Dermis blood vessel endothelial cell (primary cell): Measurements from ENCODE around the gene ASTN2. TPM values are rescaled to one million over a fixed set of nuclear protein-coding genes. Genes with fewer than 3 reads are reported as not detected.

Experiments used
- DNase-seq: peaks from one replicate; pipeline ENCODE4 v3.0.0; 2010
- total RNA-seq: library from RNA; depleted of rRNA; stranded (reverse); fragments of >200 nt; gene quantifications from 2 replicates; pipeline ENCODE4 v1.2.3, GENCODE V29; 2014

Gene ASTN2
- total RNA-seq, 1 donor from 2014 or later: 1.9 TPM

DNA sequence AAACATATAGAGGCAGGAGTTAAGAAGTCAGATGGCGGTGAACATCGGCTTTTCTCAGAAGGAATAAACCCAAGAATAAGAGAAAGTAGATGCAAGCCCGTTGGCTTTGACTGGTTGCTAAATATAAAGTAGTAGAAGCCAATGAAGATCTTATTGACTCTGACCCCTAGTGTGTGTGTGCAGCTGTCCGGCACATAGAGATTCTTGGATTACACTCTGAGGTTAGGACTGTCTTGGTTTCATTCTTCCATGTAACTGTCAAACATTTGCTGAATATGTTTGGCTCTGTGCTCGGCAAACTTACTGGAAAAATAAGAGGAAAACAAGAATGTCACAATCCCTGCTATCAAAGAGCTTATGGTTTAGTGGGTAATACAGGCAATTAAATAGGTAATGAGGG lies 54.9 kb downstream of the ASTN2 start:
- no peak for DNase-seq

DNA sequence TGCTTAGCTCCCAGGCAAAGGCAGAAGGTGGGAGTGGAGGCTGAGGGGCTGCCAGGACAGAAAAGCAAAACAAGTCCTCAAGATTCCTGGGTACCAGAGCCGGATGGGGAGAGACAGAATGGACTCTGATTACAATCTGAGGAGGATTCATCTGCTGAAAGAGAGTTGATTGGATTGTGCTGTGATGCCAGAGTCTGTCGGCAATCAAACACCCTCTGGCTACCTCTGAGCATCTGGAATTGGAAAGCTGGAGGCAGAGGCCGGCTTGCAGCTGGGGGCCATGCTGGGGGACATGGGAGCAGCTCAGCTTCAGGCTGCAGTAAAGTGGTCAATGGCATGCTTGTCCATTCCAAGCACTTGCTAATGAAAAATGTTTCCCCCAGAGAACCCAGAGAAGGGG lies 59.3 kb downstream of the ASTN2 start:
- DNase-seq: no peak

DNA sequence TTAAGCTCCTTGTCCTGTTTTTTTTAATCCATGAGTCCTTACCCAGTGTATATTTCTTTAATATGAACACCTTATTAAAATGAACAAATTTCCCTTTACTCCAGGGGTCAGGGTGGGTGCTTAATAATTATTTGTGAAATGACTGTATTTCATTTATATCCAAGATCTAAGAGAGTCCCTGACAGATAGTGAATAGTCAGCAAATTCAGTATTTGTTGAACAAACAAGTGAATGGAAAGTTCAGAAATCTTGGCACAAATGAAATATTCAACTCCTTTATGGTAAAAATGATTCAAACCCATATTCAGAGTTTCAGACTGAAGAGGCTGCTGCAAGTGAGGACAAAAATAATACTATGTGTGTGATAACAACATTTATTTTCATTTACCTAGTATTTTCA lies 59.9 kb downstream of the ASTN2 start:
- no peak for DNase-seq

DNA sequence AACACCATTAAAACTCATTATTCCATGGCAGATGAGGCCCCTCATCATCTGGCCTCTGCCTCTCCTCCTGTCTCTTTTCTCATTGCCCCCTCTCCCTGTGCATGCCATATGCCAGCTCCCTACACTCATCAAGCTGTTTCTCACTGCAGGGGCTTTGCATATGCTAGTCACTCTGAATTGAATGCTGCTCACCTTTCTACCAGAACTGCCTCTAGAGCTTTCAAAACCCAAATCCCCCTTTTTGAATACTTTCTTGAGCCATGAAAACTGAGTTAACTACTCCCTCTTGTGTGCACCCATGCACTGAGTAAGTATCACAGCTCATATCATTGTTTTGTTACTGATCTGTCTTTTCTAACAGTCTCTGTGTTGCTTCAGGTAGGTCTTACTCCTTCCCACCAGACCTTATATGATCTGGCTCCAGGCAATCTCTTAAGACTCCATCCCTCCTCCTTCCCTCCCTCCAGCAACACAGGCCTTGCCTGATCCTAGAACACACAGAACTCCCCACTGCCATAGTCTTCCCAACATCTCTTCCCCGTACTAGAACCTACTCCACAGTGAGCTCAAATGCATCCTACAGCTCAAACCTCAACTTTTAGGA lies 60.5 kb downstream of the ASTN2 start:
- no peak for DNase-seq

DNA sequence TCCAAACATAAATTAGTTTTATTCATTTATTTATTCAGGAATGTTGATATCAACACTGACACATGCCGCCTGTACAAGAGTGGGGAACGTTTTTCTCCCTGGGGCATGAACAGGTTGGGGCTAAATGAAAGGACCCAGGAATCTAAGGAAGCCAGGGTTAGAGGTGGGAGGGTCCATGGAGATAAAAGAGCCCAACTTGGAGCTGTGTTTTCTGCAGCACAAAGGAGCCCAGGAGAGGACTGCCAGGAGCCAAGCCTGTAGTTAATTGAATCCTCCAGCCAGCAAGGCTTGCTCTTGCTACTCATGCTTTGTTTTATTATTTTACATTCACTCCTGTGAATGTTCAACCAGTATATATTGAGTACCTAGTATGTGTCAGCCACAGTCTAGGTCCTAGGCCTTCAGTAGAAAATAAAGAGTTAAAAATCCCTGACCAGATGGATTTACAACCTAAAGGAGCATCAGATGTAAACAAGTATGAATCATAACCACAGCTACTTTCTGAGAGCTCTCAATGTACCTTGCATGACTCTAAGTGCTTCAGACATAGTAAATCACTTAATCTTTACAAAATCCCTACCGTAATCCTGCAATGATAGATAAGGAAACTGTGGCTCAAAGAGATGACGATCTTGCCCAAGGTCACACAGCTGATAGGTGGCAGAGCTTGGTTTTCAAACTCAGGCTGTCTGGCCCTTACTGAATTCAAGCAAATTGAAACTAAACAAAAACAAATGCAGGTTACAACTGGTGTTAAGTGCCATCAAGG lies 69.8 kb downstream of the ASTN2 start:
- DNase-seq: no peak

DNA sequence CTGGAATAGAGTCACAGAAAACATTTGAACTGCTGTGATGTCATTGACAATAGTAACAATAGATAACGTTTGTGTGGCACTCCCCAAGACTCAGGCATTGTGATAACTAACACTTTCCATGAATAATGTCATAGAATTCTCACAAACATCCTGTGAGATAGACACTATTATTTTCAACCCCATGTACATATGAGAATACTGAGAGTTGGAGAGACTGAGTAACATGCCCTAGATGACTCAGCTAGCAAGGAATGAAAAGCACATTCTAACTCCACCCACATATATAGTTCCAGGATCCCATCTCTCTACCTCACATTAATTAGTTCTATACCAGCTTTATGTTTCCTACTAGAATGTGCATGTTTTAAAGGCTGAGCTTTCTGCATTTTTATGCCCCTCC lies 71.4 kb downstream of the ASTN2 start:
- no peak for DNase-seq

DNA sequence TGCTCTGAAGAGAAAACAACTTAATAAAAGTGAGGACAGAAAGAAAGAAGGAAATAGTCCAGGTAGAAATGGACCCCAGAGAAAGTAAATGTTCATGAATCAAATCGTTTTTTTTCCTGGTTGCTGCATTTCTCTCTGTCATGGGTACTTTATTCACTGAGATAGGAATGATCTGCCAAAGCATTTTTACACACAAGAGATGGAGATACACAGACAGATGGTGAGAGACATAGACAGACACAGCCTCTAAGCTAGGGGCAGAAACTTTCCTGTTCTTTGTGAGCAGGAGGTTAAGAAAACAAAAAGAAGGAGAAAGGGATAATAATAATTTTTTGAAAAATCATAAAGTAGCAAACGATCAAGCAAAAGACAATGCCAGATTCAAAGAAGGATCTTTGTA lies 73.7 kb downstream of the ASTN2 start:
- no peak for DNase-seq

DNA sequence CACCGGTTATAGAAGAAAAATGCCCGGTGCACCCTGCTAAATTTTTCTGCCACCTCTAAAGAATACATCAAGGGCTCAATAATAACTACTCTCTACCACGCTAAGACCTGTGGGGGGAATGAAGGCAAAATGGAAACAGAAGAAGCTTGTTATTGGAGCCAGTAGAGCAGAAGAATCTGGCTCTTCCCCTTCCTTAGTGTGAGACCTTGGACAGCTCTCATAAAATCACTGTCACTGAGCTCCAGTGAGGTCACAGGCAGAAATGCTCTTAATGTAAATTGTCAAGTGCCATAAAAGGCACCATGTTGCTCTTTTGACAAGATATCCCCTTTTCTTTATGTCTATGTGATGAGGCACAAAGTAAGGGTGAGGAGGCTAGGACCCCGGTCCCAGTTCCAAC lies 74.4 kb downstream of the ASTN2 start:
- DNase-seq: no peak

DNA sequence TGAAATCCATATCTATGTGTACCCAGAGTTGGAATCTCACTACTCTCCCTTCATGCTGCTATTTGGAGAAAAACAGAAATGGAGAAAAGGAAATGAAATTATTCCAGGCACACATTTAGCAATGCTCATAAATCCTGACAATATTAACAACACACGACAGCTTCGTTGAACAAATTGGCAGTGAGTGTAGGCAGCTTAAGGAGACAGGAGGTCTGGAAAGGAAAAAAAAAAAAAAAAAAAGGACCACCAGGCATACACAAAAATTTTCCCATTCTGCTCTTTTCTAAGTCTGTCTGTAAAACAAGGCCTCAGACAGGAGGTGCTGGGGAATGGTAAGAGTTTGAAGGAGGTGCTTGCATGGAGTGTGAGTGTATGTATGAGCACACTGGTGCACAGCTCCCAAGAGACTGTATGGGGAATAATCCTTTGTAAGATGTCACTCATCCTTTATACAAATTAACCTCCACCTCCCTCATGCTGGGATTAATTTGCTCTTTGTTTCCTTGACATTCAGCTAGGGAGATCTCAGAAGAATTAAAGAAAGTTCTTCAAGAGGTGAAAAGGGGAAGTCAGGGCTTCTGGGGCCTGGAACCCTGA lies 78.9 kb downstream of the ASTN2 start:
- no peak for DNase-seq

DNA sequence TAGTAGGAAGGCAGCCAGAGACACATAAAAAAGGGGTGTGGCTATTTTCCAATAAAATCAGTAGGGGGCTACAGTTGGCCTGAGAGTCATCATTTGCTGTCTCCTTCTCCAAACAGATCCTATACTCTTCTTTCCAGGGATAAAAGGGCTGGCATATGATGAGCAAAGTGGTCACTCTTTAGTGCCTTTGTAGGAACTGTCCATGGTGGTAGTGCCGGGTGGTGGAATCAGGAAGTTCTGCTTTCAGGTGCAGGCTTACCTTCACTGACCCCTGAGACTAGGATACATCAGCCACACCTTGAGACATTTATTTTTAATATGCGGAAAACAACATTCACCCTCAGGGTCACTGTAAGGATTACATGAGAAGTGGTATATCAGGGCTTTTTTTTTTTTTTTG lies 80.8 kb downstream of the ASTN2 start:
- DNase-seq: no peak

DNA sequence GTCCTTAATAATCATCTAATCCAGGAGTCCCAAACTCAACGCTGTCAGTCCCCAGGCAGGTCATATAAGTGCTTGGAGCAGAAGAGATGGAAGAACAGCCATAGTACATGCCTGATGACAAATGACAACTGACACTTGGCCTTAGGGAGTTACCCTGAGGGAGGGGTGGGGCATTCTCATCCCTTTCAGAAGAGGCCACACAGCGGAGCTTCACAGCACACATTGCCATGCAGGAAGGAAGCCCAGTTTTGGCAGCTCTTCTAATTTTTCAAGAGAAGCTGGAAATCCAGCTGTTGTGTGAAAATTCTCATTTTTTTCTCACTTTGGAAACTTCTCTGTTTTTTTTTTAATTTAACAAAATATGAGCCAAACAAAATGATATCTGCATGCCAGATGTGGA lies 89.0 kb downstream of the ASTN2 start:
- DNase-seq: no peak

DNA sequence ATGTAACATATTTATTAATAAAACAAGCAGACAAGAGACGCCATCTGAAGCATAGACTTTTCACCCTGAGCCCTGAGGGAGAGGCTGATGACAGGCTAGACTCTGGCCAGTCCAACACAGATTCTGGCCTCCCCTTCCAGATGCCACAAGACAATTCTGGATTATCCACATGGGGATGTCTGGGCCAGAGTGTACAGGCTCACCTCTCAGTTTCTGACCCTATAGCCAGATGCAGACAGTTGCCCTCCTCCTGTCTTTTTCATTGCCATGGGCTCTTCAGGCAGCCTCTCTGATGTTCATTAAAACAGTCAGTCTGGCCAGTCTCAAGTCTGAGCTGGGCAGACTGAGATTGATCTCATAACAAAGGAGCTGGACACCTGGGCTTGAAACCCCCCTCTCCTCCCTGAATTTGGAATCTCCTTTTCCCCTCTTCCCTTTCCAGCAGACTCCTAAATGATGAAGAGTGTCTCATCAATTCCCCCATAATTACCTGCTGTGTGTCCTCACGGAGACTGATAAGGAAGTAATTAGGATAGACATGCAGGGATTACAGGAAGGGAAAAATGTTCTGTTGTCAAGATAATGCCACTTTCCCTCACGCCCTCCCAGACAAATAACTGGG lies 89.6 kb downstream of the ASTN2 start:
- DNase-seq: no peak

DNA sequence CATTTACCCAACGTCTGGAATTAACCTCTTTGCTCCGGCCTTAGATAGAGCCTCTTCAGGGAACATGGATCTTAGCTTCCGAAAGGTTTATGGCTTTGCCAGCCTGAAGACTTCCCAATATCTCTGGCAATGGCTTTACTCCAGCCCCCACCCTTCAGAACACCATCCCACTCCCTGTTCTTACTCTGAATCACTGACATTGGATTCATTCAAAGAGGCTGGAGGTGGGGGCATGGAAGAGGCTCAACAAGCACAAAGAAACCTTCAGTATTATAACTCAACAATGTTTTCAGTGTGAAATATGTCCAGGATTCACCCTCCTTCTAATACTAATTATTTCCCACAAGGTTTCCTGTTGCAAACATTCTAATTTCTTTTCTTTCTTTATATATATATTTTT lies 91.5 kb downstream of the ASTN2 start:
- no peak for DNase-seq

DNA sequence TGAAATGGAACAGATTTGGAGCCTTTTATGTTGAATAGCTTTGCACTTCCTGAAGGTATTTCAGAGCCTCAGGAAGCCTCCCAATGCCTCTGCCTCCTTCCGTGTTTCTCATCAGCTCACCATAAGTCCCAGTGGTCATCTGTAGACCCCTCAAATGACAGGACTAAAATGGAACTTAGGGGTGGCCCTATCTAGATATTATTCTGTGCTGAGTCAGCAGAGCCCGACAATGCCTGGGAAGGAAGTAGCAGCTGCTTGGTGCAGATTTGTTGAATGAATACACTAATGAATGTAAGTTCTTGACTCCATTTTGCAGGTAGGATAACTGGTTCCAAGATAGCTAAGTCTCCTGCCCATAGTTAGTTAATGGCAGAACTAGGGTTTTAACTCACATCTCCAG lies 97.7 kb downstream of the ASTN2 start:
- DNase-seq: no peak

DNA sequence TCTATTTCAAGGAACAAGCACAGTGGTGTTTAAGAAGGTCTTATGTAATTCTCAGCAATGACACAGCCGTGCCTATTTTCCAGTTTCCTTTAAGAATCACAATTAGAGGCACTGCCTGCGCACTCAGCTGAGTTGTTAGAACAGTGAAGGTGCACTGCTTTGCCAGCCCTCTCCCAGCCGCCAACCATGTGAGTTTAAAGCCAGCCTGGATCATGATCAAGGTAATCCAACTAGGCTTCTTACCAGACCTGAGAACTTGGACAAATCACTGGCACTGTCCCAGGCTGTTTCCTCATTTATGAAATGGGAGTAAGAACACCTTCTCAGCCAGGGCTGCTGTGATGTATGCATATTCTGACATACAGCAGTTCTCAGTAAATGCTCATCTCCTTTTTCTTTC lies 99.6 kb downstream of the ASTN2 start:
- DNase-seq: no peak

DNA sequence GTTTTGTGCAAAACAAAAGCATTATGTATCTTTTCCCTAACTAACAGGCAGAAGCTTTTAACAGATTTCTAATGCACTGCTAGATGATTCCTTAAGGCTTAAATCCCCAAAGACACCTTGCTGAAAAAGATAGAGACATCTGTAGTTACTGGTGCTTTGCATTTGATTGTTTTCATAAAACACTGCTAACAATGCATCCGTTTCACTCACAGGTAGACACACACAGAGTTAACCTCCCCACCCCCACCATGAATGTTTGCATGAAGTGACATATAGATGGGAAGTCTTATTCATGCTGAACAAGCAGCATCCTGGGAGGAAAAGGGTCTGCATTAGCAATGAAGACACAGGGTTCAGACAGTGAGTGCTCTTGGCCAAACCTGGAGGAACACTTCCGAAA lies 100.9 kb downstream of the ASTN2 start:
- DNase-seq: no peak

DNA sequence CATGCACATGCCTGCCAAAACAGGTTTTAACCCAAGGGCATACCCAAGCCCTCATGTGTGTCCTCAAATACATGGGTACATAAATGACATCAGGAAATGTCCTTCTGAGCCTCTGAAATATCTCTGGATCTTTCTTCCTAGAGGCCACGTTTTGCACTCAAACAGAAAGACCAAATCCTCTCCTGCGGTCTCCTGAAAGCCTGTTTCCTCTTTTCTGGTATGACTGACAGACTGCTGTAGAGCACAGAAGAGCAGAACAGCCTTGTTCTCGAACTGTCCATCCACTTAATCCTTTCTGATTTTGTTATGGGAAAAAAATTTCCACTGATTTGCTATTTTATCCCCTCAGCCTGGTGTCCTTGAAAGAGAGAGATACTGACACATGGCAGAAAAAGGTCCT lies 107.2 kb downstream of the ASTN2 start:
- no peak for DNase-seq

DNA sequence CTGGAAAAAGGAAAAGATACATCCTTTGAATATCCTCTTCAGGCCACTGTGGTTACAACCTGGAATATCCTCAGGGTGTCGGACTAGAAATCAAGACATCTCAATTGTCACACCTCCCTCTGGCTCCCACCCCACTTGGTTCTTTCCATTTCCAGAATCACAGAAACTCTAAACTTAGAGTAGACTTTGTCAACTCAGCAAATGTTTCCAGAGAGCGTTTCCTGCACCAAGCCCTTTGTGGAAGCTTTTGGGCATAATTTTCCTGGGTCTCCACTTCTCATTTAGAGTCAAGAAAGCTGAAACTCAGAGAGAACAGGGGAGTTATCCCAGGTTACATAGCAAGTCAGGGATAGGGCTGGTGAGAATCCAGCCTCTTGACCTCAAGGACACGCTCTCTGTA lies 108.8 kb downstream of the ASTN2 start:
- no peak for DNase-seq

DNA sequence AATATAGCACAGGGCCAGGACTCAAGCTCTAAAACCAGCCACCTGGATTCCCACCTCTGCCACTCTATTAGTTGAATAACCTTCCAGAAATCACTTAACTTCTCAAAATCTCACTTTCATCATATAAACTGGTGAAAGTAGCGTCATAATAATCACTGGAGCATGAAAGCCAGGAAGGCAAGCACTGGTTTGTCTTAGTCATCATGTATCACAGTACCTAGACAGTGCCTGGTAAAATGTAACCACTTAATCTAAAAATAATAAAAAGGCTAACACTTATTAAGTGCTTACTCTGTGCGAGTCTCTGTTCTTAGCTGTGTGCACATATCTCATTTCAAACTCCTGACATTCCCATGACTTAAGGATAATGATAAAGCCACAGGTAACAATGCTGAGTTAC lies 109.4 kb downstream of the ASTN2 start:
- DNase-seq: no peak

DNA sequence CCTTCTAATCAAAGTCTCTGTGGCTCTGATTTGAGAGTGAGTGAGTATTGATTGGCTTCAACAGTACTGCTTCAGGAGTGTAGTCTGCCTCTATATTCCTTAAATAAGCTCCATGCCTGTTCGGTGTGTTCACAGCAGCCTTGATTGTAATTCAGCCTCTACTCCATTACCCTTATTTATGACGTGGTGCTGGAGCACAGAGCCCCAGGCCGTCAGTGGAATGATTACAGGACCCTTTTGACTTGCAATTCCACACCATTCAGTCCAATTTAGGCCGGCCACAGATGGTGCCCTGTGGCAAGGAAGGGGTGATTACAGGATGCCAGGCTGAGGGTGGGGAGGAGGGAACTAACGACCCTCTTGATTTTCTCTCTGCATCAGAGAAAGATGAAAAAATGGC lies 110.3 kb downstream of the ASTN2 start:
- DNase-seq: no peak

DNA sequence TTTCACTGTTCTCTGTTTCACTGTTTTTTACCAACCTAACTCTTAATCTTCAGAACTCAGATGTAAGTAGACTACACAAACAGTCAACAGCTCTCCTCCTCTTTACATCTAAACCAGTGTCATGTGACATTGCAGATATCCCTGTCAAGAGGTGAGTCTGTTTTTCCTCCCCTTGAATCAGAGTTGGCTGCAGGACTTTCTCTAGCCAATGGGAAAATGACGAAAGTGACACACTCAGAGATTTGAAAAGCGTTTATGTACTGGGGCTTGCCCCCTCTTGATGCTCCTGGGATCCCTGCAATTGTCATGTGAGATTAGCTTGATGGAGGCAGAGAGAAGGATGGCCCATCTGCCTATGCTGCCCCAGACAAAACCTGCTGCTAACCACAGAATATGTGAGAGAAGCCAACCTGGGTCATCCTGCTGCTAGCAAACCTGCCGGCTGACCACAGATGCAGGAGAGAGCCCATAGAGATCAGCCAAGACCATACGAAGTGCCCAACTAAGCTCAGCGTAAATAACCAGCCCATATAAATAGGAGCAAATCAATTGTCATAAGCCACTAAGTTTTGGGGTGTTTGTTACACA lies 111.1 kb downstream of the ASTN2 start:
- no peak for DNase-seq

DNA sequence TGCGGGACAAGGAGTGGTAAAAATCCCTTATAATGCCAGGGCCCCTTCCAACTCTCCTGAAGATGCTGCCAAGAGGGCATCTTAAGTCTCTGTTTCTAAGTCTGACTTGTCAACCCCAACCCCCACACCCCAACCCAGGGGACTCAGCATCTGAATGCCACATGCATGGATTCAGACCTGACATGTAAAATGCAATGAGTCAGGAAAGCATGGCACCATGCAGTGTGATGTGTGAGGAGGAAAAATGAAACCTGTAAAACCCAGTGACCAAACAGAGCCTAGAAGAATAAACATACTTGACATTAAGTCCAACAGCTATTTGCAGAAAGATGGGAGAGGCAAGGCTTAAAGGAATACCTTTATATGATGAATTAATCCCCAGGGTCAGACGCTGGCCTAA lies 112.4 kb downstream of the ASTN2 start:
- no peak for DNase-seq

DNA sequence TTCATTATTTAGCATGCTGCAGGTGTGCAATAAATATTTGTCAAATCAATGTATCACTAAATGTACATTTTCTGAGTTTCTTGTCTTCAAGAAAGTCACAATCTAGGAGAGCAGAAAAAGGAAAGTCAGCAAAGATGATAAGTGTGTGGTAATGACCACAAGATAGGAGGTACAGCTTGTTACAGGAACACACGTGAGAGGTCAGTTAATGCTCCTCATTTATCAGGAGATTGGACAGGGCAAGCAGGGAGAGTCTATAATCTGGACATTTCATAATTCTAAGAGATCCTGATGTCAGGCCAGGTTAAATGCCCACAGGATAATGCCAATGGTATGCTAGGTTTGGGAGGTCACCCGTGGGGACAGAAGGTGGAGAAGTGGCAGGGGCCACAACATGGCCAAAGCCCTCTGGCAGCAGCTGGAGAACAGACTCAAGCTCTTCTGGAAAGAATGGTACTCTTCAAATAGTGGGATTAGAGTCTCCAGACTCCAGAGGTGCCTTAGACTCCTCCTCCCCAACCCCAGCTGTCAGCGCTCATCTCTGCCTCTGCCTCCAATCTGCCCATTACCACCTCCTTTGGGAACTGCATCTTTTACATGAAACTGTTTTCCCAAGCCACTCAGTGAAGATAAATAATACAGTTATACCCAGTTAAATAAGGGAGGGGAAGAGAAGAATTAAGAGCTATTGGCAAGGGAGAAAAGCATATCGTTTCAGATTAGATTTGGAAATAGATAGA lies 114.3 kb downstream of the ASTN2 start:
- no peak for DNase-seq
